Activated CD4-positive, CD25-positive, alpha-beta regulatory T cell treated with anti-CD3 and anti-CD28 coated beads, Interleukin-2, amount 50 U/mL, for 72 hours (primary cell): ENCODE data around the gene SLC6A6.

Source experiments
- DNase-seq: peaks from one replicate; pipeline ENCODE4 v3.0.0; 2021

The SLC6A6 gene

GRCh38 chr3:14373753-14374376 lies 28.5 kb upstream of the SLC6A6 start:
- DNase-seq, result no peak

DNA sequence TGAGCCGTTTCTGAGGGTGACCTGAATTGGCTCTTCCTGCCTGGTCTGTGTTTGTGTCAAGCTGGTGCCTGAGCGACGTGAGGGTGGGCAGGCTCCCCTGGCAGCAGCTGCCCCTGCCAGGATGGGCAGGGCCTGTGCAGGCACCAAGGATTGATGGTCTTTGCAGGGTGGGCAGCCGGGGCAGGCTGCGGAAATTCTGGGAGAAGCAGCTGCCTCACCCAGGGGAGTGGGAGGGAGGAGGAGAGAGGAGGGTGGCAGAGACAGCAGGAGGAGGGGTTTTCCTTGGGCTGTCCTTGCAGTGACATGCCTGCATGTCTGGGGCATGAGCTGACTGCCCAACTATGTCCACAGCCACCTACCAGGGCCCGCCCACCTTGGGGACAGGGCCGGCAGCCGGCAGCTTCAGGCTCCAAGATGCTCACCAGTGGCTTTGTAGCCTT lies 27.9 kb upstream of the SLC6A6 start:
- DNase-seq, result no peak

DNA sequence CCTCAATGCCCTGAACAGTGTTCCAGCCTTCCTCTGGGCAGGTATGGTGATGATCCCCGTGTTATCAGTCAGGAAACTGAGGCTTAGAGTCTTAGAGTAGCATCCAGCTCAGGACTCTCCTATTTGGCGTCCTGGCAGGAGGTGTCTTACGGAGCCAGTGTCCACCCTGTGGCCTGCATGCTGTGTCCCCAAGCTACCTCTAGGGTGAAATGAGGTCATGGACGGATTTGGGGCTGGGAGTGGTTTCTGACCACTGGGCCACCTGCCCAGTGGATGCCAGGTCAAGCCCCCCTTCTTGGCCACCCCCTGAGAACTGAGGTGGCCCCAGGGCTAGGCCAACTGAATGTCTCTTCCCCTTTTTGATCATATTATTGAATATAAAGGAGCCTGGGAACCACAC lies 27.2 kb upstream of the SLC6A6 start:
- DNase-seq, result no peak

GRCh38 chr3:14376348-14377043 lies 25.9 kb upstream of the SLC6A6 start:
- DNase-seq, result no peak

DNA sequence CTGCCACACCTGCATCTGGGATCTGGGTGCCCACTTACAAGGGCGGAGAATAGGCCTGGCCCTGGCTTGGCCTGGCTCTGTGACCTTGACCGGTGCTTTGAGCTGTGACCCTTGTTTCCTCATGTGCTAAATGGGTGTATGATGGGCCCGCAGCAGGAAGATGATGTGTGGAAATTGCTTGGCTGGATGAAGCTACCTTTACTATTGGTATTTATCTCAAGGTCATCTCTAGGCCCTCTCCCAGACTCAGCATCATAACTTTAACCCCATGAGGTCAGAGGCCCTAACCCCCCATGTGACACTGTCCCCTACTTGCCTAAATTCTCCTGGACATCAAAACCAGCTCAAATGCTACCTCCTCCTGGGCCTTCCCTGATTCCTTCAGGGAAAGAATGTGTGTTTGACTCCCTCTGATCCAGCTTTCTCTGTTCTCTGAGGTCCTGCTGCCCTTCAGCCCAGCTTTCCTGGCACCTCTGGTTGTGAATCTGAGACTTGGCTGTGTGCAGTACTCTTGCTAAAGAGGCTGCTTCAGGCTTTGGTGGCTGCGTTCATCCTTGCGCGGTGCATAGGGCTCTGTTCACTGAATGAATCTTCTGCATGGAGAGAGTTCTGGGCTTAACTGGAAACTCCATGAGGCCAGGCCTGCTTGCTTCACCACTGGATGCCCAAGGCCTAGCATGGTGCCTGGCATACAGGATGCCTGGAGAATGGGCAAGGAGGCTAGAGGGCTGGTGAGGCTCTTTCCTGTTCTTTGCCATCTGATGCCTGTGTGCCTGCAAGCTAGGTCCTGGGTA lies 25.2 kb upstream of the SLC6A6 start:
- no peak for DNase-seq

DNA sequence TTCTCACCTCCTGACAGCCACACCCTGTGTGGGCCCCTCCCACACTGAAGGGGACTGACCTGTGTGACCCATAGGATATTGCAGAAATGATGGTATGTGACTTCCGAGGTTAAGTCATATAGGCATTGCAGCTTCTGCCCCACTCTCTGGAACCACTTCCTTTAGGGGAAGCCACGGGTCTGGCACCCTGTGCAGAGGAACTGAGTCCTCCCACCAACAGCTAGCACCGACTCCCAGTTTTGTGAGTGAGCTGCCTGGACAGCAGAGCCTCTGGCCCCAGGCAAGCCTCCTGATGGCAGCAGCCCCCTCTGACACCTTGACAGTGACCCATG lies 24.6 kb upstream of the SLC6A6 start:
- DNase-seq, result no peak

- no peak for DNase-seq
Measured at GRCh38 chr3:14378415-14378814, 24.0 kb upstream of the SLC6A6 start.

DNA sequence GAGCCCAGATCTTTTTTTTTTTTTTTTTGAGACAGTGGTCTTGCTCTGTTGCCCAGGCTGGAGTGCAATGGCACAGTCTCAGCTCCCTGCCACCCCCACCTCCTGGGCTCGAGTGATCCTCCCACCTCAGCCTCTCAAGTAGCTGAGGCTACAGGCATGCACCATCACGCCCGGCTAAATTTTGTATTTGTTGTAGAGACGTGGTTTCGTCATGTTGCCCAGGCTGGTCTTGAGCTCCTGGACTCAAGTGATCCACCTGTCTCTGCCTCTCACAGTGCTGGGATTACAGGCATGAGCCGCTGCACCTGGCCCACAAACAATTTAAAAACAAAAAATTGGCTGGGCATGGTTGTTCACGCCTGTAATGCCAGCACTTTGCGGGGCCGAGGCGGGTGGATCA lies 22.6 kb upstream of the SLC6A6 start:
- DNase-seq, result no peak

- DNase-seq, result no peak
Measured at GRCh38 chr3:14386254-14386653, 16.2 kb upstream of the SLC6A6 start.

- DNase-seq, result no peak
Measured at GRCh38 chr3:14388201-14388600, 14.2 kb upstream of the SLC6A6 start.

GRCh38 chr3:14389166-14389606 lies 13.2 kb upstream of the SLC6A6 start:
- DNase-seq, result no peak

GRCh38 chr3:14389716-14390115 lies 12.7 kb upstream of the SLC6A6 start:
- DNase-seq, result no peak

- DNase-seq, result no peak
Measured at GRCh38 chr3:14391033-14391432, 11.4 kb upstream of the SLC6A6 start.

GRCh38 chr3:14392231-14392630 lies 10.2 kb upstream of the SLC6A6 start:
- DNase-seq, result no peak

DNA sequence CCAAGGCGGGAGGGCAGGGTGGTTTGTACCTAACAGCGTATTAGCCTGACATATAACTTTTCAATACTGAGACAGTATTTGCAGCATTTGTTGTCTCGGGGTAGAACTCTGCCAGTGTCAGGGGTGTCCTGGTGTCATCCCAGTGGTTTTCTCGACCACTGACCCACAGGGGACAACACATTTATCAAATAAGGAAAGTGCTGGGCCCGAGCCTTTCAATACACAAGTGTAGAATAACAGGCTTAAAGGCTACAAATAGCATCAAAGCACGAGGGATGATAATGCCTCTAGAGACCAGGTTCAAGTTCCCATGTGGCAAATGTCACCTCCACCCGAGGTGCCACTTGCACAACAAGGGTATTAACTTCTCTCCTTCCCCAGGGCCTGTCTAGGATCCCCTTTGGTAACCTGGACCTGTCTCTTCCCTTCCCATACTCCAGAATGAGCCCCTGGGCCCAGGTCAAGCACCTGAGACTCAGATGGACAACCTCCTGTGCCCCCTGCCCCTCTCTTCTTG lies 9.5 kb upstream of the SLC6A6 start:
- DNase-seq, result no peak

DNA sequence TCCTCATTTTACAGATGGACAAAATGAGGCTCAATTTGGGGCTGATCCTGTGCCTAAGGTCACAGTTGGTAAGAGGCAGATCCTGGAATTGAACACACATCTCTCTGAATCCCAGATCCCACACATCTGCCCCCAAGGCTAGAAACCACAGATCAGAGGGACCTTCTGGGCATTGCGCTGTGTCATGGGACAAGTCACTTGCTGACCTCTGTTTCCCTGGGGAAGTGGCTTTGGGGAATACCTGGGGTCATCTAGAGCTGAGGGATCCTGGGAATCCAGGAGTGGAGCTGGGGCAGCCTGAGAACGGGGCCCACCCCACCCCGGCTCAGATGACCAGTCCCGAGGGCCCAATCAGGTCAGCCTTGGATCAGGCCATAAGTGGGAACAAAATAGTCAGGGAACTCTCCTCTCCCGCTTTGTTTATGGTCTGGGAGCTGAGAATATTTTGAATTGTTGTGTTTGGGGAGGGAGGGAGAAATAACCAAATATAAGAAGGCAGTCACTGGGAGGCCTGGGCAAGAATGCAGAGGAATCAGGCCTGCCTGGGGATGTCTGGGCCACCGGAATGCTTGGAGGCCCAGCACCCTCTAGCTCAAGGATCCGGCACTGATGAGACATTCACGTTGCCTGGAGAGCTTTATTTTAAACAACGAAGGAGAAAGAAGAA lies 8.8 kb upstream of the SLC6A6 start:
- no peak for DNase-seq

DNA sequence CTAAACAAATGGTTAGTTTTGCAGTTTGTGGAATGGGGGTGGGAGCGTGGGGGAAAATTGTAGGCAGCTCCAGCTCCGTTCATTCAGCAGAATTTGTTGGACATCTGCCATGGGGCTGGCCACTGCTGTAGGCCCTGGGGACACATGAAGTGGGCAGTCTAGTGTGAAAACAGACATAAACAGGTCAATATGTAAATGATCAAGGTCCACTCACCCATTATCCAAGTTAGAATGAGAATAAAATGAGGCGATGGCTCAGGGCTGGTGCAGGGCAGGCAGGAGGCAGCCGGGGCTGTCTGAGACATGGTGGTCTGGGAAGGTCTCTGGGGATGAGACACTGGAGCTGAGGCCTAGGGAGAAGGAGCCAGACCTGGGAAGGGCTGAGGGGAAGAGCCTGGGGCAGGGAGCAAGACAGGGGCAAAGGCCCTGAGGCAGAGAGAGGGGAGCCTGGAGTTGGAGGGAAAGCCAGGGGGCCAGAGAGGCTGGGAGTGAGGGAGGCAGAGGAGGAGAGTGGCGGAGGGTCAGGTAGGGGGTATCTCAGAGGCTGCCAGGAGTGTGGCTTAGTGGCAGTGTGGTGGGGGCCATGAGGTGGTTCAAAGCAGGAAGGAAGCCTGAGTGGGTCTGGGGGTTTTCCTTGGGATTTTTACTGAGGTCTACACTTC lies 6.2 kb upstream of the SLC6A6 start:
- no peak for DNase-seq

DNA sequence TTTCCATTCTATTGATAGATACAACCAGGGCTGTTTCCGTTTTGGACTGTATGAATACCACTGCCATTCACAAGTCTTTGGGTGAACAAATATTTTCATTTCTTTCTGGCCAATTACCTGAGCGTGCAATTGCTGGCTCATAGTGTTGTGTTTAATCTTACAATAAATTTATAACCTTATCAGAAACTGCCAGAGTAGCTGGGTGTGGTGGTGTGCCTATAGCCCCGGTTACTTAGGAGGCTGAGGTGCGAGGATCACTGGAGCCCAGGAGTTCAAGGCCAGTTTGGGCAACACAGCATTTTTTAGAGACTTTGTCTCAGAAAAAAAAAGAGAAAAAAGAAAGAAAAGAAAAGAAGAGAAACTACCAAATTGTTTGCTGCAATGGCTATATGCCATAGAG lies 5.4 kb upstream of the SLC6A6 start:
- DNase-seq, result no peak

GRCh38 chr3:14397531-14397930 lies 4.9 kb upstream of the SLC6A6 start:
- DNase-seq, result no peak

DNA sequence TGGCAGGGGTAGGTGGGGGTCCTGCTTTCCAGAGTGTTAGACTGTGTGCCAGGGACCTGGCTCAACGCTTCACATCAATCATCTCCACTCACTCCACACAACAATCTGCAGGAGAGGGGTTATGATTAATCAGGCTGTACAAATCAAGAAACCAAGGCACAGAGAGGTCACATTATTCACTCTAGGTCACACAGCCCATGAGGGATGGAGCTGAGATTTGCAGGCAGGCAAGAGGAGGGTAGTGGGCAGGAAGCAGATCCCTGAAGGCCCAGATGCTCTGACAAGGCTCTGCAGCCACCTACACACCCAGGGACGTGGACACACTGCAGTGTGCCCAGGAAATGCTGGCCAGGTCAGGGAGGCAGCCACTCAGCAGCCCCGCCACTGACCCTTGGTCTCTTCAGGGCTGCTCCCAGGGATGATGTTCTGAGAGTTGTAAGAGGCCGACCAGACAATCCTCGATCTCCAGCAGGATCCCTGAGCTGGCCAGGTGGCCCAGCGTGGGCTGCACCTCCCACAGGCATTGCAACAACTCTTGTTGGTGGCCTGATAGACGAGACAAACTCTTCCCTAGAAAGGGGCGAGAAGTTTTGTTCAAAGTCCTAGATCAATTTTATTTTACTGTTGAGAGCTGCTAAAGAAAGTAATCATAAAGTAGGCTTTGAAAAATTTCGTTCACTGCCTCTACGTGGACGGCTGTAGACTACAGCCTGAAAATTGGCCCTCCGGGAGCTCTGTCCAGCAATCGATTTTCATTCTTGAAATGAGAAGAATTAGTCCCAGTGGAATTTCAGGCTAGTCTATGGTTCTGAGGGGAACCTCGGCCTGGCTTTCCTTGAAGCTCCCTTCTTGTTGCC lies 4.2 kb upstream of the SLC6A6 start:
- DNase-seq, result no peak

DNA sequence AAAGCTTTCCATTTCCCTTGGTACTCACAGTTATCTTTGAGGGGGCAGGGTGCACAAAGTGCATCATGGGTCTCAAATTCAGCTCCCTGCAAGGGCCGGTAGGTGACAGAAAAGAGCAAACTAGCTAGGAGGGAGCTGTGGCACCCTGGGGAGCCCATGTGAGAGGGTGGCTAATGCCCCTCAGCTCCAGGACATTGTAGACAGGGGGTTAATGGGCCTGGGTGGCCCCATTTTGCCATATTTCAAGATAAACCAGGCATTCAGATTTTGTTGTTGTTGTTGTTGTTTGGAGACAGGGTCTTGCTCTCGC lies 3.7 kb upstream of the SLC6A6 start:
- DNase-seq, result no peak

DNA sequence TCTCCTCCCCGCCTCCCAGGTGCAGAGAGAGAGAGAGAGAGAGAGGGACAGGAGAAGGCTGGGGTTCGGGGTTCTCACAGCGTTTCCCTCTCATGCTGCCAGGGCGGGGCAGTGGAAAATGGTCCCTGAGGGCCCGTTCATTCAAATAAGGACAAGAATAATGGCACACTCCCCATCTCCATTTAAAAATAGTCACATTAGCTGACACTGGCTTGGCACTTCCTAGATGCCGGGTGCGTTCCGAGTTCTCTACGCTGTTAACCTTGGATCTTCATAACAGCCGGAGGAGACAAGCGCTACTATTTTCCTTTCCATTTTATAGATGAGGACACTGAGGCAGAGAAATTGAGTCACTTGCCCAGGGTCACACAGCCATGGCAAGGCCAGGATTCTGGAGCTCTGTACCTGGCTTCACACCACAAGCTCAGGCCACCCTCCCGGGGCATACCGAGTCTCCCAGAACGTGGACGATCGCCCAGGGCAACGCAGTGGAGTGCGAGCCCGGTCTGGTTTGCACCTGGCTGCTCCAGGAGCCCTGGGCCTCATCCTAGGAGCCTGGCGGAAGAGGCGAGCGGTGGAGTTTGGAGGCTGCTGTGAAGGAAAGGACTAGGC lies 608 bp upstream of the SLC6A6 start:
- DNase-seq, result no peak
